Activated CD4-positive, alpha-beta T cell treated with anti-CD3 and anti-CD28 coated beads, Interleukin-2, Interleukin-4, amounts not matched to agents 100 ng/mL and 50 ng/mL, durations not matched to agents 16 hours and 8 hours (primary cell): Measurements from ENCODE around the gene ASXL2.
A peak's percentile ranks its signal among the peaks of the same experiment; 100 is the strongest.
"Not testable (repeated sequence)": the region's sequence is repeated elsewhere in the genome, so short reads cannot be mapped to it uniquely, and the experiment has no call there.

Source experiments
- DNase-seq: peaks from one replicate; pipeline ENCODE4 v3.0.0-alpha.2; 2020; ENCODE audit warnings: low spot score

Gene ASXL2

GRCh38 chr2:25891672-25892071 lies 13.4 kb upstream of the ASXL2 start:
- DNase-seq, result no peak

DNA sequence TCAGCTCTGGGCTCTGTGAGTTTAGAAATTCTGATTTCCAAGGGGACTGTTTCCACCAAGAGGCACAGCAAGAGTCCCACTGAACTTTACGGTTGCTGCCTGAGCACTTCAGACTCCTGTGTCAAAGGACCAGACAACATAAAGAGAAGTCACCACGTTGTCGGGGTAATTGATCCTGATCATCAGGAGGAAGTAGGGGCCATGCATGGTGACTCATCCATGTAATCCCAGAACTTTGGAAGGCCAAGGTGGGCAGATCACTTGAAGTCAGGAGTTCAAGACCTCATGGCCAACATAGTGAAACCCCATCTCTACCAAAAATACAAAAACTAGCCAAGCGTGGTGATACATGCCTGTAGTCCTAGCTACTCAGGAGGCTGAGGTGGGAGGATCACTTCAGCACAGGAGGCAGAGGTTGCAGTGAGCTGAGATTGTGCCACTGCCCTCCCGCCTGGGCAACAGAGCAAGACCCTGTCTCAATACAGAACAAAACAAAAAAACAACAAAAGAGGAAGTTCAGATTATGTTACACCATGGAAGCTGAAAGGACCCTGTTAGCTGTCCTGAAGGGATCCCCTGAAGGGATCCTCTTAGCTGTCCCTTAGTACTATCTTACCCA lies 9.4 kb upstream of the ASXL2 start:
- DNase-seq, result no peak

- no peak for DNase-seq
Observed at GRCh38 chr2:25885933-25886332, 7.6 kb upstream of the ASXL2 start.

- DNase-seq, result no peak
Observed at GRCh38 chr2:25881764-25882163, 3.5 kb upstream of the ASXL2 start.

DNA sequence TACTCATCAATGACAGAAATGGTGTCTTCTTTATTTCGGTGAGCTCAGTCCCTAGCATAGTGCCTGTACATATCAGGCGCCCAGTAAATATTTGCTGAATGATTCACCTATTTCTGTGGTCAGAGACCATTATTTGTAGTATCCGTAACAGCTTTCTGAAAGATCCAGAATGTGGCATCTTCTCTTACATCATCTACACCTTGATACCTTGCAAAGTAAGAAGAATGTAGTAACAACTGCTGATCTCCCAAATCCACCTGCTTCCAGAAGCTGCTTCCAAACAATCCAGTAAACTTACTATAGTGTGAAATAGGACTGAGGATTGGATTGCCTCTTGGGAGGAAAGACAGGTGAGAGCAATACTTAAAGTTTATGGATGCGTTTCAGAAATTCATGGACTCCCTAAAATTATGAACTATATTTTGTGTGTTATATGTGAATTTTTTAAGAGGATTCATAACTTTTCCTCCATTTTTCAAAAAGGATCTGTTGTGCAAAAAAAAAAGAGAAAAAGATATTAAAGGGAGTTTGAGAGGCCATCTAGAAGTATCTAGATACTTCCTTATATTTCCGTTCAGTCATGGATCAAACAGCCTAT lies 945 bp upstream of the ASXL2 start:
- DNase-seq, result no peak

GRCh38 chr2:25877431-25878360 lies 591 bp downstream of the ASXL2 start:
- peak; percentile 69 for DNase-seq

DNA sequence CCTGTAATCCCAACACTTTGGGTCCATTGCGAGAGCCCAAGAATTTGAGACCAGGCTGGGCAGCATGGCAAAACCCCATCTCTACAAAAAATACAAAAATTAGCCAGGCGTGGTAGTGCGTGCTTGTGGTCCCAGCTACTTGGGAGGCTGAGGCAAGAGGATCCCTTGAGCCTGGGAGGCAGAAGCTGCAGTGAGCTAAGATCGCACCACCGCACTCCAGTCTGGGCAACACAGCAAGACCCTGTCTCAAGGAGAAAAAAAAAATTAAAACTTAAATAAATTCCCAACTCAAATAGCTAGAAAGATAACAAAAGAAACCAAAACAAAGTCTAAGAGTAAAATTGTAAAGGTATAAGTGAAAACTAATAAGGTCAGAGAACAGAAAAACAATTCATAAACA lies 6.2 kb downstream of the ASXL2 start:
- DNase-seq, result no peak

DNA sequence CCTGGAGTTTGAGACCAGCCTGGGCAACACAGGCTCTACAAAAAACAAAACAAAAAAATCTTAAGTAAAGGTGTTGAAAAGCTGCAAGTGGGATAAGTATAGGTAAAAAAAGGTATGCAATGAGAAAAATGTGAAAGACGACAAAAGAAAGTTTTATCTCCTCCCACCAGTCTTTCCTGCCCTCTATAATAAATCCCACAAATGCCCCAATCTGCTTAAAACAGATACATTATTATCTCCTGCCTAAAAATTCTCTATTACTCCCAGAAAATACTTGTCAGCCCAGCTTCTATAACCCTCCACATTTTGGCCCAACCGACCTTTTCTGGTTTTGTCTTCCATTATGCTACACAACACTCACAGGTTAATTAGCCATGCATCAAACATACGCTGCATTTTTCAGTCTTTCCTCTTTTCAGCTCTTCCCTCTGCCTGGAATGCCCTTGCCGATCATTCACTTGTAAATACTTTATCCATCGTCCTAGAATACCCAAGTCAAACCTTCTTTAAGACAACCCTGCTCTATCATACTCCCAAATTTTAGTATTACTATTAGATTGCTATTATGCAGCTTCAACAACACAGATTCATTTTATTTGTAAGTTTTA lies 10.8 kb downstream of the ASXL2 start:
- DNase-seq, result no peak

DNA sequence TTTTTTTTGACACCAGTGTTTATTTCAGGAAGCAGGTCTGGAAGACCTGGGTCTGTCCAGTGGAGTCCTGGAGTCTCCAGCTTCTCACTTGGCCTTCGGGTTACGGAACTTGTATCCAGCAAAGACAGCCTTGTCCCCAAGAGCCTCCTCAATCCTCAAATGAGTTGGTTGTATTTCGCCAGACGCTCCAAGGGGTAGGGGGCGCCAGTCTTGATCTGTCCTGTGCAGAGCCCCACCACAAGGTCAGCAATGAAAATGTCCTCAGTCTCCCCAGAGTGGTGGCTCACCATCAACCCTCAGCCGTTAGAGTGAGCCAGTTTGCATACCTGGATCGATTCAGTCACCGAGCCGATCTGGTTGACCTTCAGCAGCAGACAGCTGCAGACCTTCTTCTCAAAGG lies 21.9 kb downstream of the ASXL2 start:
- no peak for DNase-seq

DNA sequence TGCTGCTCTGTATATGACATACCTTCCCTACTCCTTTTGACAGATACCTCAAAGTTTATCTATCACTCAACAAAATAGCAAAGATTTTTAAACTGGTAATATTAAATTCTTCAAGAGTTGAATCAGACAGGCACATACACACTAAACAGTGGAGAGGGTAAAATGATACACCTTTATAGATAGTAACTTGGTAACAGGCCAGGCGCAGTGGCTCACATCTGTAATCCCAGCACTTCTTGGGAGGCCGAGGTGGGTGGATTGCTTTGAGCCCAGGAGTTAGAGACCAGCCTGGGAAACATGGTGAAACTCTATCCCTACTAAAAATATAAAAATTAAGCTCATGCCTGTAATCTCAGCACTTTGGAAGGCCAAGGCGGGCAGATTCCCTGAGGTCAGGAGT lies 23.2 kb downstream of the ASXL2 start:
- DNase-seq, result no peak

DNA sequence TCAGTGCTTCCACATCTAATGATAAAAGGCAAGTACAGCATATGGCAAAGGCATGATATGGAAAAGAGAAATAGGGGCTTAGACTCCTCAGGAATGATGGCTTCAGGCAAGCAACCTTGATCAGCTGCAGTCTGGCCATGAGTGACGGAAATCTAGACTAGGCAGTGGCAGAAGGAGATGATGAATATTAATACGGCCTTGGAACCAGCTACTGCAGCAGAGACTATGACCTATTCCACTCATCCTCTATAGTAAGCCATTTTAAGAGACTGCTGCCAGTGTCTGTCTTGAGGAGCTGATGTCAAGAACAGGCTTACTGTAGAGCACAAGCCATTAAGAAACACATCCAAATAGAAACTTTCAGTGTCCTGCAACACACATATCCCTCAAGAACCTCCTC lies 23.7 kb downstream of the ASXL2 start:
- DNase-seq, result no peak

GRCh38 chr2:25853038-25853638 lies 25.1 kb downstream of the ASXL2 start:
- DNase-seq, result peak; percentile 22

DNA sequence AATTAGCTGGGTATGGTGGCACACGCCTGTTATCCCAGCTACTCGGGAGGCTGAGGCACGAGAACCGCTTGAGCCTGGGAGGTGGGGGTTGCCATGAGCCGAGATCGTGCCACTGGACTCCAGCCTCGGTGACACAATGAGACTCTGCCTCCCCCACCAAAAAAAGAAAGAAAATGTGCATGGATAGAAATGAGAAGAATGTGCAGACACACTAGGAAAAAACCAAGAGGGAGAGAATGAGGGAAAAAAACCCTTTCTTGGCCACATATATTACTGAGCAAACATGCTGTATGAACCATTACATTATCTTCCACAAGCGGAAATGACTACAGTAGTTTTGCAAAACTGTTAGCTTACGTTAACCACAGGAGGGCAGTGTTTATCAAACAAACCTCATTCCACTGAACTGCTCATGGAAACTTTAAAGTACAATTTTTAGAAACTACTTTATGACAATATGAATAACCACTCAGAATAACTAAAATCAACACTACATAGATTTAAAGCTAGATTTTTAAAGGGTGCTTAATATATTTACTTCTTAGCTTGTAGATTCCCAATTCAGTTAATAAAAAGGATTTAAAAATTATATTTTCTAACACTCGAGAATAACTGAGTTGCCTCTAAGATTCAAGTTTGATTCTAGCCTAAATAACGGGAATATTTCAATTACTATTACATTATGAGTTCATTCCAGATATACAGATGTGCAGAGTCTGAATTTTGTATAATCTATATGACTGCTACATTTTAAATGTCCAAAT lies 26.4 kb downstream of the ASXL2 start:
- DNase-seq, result peak; percentile 86

DNA sequence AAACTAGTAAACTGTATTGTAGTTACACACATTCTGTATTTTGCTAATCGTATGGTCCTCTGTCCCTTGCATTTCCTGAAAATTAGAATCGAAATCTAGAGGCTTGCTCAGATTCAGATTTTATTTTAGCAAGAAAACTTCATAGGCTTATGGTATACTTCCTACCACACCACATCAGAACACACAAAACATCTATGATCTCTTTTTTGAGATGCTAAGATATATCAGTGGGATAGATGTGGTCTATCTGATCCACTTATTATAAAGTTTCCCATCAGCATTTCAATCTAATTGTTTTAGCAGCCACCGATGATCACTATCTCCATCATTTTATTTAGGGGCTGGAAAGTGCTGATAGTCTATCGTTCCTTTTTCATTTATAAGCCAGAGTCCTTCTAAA lies 27.9 kb downstream of the ASXL2 start:
- not testable (repeated sequence) for DNase-seq

DNA sequence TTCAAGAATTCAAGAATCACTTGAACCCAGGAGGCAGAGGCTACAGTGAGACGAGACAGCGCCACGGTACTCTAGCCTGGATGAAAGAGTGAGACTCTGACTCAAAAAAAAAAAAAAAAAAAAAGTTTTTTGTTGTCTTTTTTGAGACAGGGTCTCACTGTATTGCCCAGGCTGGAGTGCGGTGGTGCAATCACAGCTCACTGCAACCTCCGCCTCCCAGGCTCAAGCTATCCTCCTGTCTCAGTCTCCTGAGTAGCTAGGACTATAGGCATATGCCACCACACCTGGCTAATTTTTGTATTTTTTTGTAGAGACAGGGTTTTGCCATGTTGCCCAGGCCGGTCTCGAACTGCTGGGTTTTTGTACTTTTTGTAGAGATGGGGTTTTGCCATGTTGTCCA lies 28.9 kb downstream of the ASXL2 start:
- DNase-seq, result not testable (repeated sequence)

DNA sequence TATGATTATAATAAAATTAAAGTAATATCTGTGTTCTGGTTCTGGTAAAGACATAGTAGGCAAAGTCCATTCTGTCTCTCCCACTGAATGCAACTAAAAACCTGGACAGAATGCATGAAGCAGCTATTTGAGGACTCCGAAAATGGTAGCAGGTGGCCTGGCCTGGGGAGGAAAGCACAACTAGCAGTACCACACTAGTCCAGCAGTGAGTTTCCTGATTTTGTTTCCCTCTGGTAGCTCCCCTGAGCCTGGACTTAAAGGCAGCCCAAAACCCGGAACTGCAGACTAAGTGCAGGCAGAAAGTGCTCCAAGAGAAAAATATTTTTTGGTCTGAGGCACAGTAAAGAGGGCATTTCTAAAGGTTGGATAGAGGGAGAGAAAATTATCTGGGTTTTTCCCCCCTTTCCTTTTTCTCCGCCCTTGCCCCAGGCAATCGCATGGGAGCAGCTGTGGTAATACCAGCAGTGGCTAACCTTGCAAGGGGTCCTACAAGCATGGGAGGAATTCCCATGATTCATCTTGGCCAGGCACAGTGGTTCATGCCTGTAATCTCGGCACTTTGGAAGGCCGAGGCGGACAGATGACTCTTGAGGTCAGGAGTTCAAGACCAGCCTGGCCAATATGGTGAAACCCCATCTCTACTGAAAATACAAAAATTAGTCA lies 32.3 kb downstream of the ASXL2 start:
- DNase-seq, result no peak

DNA sequence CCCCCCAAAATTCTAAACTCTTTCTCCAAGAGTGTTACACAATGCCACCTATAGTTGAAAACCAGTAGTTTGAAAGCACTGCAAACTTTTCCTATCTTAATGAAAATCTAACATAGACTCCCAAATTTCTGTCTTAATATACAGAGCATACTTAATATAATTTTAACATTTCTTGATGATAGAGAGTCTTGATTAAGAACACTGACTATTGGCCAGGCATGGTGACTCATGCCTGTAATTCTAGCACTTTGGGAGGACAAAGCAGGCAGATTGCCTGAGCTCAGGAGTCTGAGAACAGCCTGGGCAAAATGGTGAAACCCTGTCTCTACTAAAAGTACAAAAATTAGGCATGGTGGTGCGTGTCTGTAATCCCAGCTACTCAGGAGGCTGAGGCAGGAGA lies 34.2 kb downstream of the ASXL2 start:
- DNase-seq, result no peak

DNA sequence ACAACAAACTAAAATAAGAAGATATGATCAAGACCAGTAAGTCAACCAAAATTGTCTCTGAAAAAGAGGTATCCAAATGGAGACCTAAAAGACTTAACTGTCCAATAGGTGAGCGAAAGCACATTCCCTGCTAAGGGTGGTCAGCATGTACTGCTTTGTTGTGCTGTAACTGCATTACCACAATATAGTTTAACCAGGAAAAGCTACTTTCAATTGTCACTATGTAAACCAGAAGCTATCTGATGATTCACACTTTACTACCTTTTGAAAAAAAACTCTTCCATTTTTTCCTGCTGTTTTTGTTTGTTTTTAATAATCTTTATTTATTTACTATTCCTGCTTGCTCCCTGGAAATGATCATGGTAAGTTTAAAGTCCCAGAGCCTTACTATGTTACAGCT lies 36.1 kb downstream of the ASXL2 start:
- no peak for DNase-seq

DNA sequence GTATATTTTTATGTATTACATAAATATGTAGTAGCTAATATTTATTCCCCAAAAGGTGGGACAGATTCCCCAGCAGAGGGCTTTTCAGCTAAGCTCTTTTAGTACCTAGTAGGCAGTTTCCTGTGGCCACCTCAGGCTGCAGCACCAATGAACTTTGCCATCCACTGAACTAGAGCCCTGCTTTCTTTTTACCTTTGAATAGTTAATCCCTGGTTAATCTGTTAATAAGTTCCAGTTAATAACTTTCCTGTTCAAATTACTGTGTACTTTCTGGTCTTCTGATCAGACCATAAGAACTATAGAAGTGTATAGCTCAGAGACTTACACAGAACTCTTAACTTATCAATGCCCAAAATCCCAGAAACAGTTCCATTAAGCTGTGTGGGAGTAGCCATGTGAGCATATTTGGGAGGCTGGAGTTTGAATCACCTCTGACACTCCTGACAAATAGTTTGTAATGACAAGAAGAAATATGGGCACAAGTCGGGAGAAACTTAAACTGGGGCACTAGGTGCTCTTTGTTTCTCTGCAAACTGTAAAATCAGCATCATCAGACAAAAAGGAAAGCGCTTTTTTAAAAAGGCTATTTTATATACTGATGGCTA lies 40.0 kb downstream of the ASXL2 start:
- no peak for DNase-seq

GRCh38 chr2:25835906-25836305 lies 42.4 kb downstream of the ASXL2 start:
- DNase-seq, result no peak

DNA sequence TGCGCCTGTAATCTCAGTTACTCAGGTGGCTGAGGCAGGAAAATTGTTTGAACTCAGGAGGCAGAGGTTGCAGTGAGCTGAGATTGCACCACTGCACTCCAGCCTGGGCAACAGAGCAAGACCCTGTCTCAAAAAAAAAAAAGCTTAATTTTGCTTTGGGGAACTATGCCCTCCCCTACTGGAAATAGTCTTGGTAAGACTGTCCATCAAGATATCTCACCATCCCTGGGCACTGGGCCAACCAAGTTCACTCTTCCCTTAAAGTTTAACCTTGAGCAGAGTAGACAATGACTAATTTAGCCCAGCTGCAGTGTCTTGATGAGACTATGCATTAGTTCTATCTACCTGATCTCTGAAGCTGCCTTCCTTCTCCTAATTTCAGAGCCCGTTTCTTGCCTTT lies 44.7 kb downstream of the ASXL2 start:
- DNase-seq, result no peak
